Uterus (tissue), 4 donors: Measurements from ENCODE around the gene FANCL. TPM values are rescaled to one million over a fixed set of nuclear protein-coding genes. Genes with fewer than 3 reads are reported as not detected.

ENCODE experiments used
- DNase-seq, 2 donors: peaks; one replicate each; pipeline ENCODE4 v3.0.0-alpha.2; 2019 to 2020
- H3K27ac ChIP-seq, 2 donors: fragments of 200-600 bp; sonication (generic); 1 replicate in 1 of 2; 2 replicates in 1 of 2; pipeline ENCODE4 v1.5.1; 2016 to 2018
- H3K27me3 ChIP-seq, 2 donors: fragments of 200-600 bp; sonication (generic); one replicate each; pipeline ENCODE4 v1.5.1; 2018 to 2019; ENCODE audit warnings: control low read depth in 1 of 2
- H3K36me3 ChIP-seq, 2 donors: fragments of 200-600 bp; sonication (generic); one replicate each; pipeline ENCODE4 v1.5.1; 2019; ENCODE audit warnings: control low read depth in 1 of 2
- H3K4me1 ChIP-seq, 2 donors: fragments of 200-600 bp; sonication (generic); one replicate each; pipeline ENCODE4 v1.5.1; 2018 to 2019; ENCODE audit warnings: control low read depth in 1 of 2
- H3K4me3 ChIP-seq, 2 donors: fragments of 200-600 bp; sonication (generic); 1 replicate in 1 of 2; 2 replicates in 1 of 2; pipeline ENCODE4 v1.5.1; 2018 to 2019; ENCODE audit warnings: mild to moderate bottlenecking in 1 of 2
- H3K9me3 ChIP-seq, 2 donors: fragments of 200-600 bp; sonication (generic); one replicate each; pipeline ENCODE4 v1.5.1; 2019; ENCODE audit warnings: control low read depth in 1 of 2
- CTCF ChIP-seq, 4 experiments: fragments of 200-600 bp in 2 of 4; fragments of 450-650 bp in 2 of 4; sonication (generic) in 2 of 4; IDR thresholded peaks; one replicate each; pipeline ENCODE4 v1.5.1; 2016 to 2019; ENCODE audit warnings: antibody characterized with exemption in 4 of 4, mild to moderate bottlenecking in 2 of 4, moderate library complexity in 1 of 4
- POLR2A ChIP-seq, 2 donors: fragments of 450-650 bp; IDR thresholded peaks; one replicate each; pipeline ENCODE4 v1.6.1; 2016; ENCODE audit warnings: antibody characterized with exemption in 2 of 2, mild to moderate bottlenecking in 1 of 2, moderate library complexity in 1 of 2
- intact Hi-C: fragments of 100-400 bp; cut with DNase I; formaldehyde crosslinking; loops from one replicate; pipeline ENCODE4 v1.15.1; 2023; ENCODE audit warnings: low total_unique reads
- total RNA-seq, 4 donors: library from RNA; depleted of rRNA in 3 of 4; stranded (reverse); fragments of >200 nt in 3 of 4; gene quantifications; one replicate each; pipeline versions ENCODE4 v1.1.0 to v1.2.4, GENCODE V29; 2014 to 2023
- donor health status: DM: yes; HTN: yes; CAD: no.

The FANCL gene
- total RNA-seq, 4 donors from 2014 or later: 69.8 to 302 (median 96.4) TPM

- no peaks in the 10 kb centered on the region for H3K36me3 ChIP-seq
- H3K4me1 ChIP-seq: no peaks in the 10 kb centered on the region
- H3K27ac ChIP-seq: no peak overlapping the region
- no peak overlapping the region for H3K4me3 ChIP-seq
- no peaks in the 10 kb centered on the region for H3K9me3 ChIP-seq
- intact Hi-C loops: no loop called here
- TF ChIP-seq POLR2A (IDR thresholded peaks at IDR 0.05) (no peak), CTCF (IDR thresholded peaks at IDR 0.05) (no peak)
- no peaks in the 10 kb centered on the region for H3K27me3 ChIP-seq
- DNase-seq: no peak
These were observed 34.3 kb downstream of the FANCL start for GRCh38 chr2:58206785-58207184.

GRCh38 chr2:58204195-58204959, 36.7 kb downstream of the FANCL start:
- intact Hi-C loops: no loop called here
- Histone ChIP-seq H3K9me3 (no peaks in the 10 kb centered on the region), H3K4me1 (no peaks in the 10 kb centered on the region), H3K27me3 (no peaks in the 10 kb centered on the region), H3K36me3 (no peaks in the 10 kb centered on the region), H3K27ac (no peak overlapping the region), H3K4me3 (no peak overlapping the region)
- TF ChIP-seq POLR2A (IDR thresholded peaks at IDR 0.05) (no peak), CTCF (IDR thresholded peaks at IDR 0.05) (no peak)
- no peak for DNase-seq

GRCh38 chr2:58203018-58203417, 38.1 kb downstream of the FANCL start:
- TF ChIP-seq CTCF (IDR thresholded peaks at IDR 0.05): no peak
- no peak for TF ChIP-seq POLR2A (IDR thresholded peaks at IDR 0.05)
- H3K27ac ChIP-seq: no peak overlapping the region
- intact Hi-C loops: no loop called here
- DNase-seq: no peak
- H3K36me3 ChIP-seq: no peaks in the 10 kb centered on the region
- H3K4me3 ChIP-seq: no peak overlapping the region
- H3K4me1 ChIP-seq: no peaks in the 10 kb centered on the region
- no peaks in the 10 kb centered on the region for H3K9me3 ChIP-seq
- no peaks in the 10 kb centered on the region for H3K27me3 ChIP-seq

- intact Hi-C loops: no loop called here
These were observed 38.7 kb downstream of the FANCL start for GRCh38 chr2:58202404-58202803.

More at GRCh38 chr2:58202404-58202803, 38.7 kb downstream of the FANCL start:
- Histone ChIP-seq H3K36me3 (no peaks in the 10 kb centered on the region), H3K4me1 (no peaks in the 10 kb centered on the region), H3K4me3 (no peak overlapping the region), H3K9me3 (no peaks in the 10 kb centered on the region), H3K27me3 (no peaks in the 10 kb centered on the region), H3K27ac (no peak overlapping the region)
- no peak for DNase-seq
- TF ChIP-seq CTCF (IDR thresholded peaks at IDR 0.05) (no peak), POLR2A (IDR thresholded peaks at IDR 0.05) (no peak)
